Aorta (tissue), 5 donors: Measurements from ENCODE around the gene NAT14. TPM values are rescaled to one million over a fixed set of nuclear protein-coding genes. Genes with fewer than 3 reads are reported as not detected.
A peak's percentile ranks its signal among the peaks of the same experiment; 100 is the strongest.

Experiments used
- ATAC-seq: fragments of 200-7000 bp; cut with Tn5 transposase; one replicate; pipeline ENCODE4 v1.9.1; 2022; ENCODE audit warnings: moderate library complexity; ENCODE audit not compliant: low FRiP score
- DNase-seq, 2 donors: peaks; one replicate each; pipeline ENCODE4 v3.0.0-alpha.2; 2020
- H3K27ac ChIP-seq, 2 donors: one replicate each; pipeline ENCODE4 v1.5.1; 2013; ENCODE audit warnings: low read length in 2 of 2, mild to moderate bottlenecking in 2 of 2, moderate library complexity in 2 of 2, control low read depth in 1 of 2, inconsistent platforms in 1 of 2, low read depth in 1 of 2
- H3K27me3 ChIP-seq, 2 donors: one replicate each; pipeline ENCODE4 v1.6.1; 2013; ENCODE audit warnings: control low read depth in 1 of 2, low read length in 1 of 2, mild to moderate bottlenecking in 1 of 2, moderate library complexity in 1 of 2; ENCODE audit not compliant: insufficient read depth in 2 of 2, control insufficient read depth in 1 of 2
- H3K36me3 ChIP-seq, 2 donors: one replicate each; pipeline ENCODE4 v1.6.1; 2013; ENCODE audit warnings: control low read depth in 1 of 2, low read length in 1 of 2, mild to moderate bottlenecking in 1 of 2; ENCODE audit not compliant: insufficient read depth in 2 of 2, control insufficient read depth in 1 of 2
- H3K4me1 ChIP-seq, 2 donors: one replicate each; pipeline ENCODE4 v1.6.1; 2013; ENCODE audit warnings: low read length in 2 of 2, control low read depth in 1 of 2, mild to moderate bottlenecking in 1 of 2, moderate library complexity in 1 of 2; ENCODE audit not compliant: insufficient read depth in 2 of 2, control insufficient read depth in 1 of 2
- H3K4me3 ChIP-seq, 2 donors: one replicate each; pipeline ENCODE4 v1.5.1; 2013; ENCODE audit warnings: low read length in 2 of 2, control low read depth in 1 of 2, mild to moderate bottlenecking in 1 of 2
- H3K9me3 ChIP-seq: one replicate; pipeline ENCODE4 v1.6.1; 2013; ENCODE audit warnings: mild to moderate bottlenecking, low read length; ENCODE audit not compliant: control insufficient read depth
- WGBS, 2 donors: extraction: QIAGEN DNeasy Blood & Tissue Kit; methylation state at CpG; one replicate each; pipeline ENCODE4 v1.1.7; 2013; 5-methylcytosine and 5-hydroxymethylcytosine counted together
- intact Hi-C, 2 donors: fragments of 100-400 bp; cut with DNase I; formaldehyde crosslinking; loops; one replicate each; pipeline versions ENCODE4 v1.14.2 to v1.15.0; 2022
- polyA plus RNA-seq, 2 donors: library from polyadenylated mRNA; stranded (reverse); fragments of 200-250 nt; gene quantifications; one replicate each; pipeline ENCODE4 v1.2.3, GENCODE V29; 2013
- total RNA-seq, 2 donors: library from RNA; stranded (reverse); fragmentation: NEBNext Ultra II Directional; extraction: Animal tissue kit (Norgen Biotek cat#: 25700); gene quantifications; one replicate each; pipeline ENCODE4 v1.2.1, GENCODE V29; 2021
- donor health status: healthy with polysubstance abuse.
- donor health status: Bipolar disorder and iron deficiency.
- donor health status: DM: no; HTN: no; CAD: no.
- donor health status: DM: no; HTN: no; CAD: no.
- donor health status: DM: yes; HTN: yes; CAD: no.

The NAT14 gene
- total and polyA plus RNA-seq, 4 donors: 3.1 to 19.2 (median 15.8) TPM

DNA sequence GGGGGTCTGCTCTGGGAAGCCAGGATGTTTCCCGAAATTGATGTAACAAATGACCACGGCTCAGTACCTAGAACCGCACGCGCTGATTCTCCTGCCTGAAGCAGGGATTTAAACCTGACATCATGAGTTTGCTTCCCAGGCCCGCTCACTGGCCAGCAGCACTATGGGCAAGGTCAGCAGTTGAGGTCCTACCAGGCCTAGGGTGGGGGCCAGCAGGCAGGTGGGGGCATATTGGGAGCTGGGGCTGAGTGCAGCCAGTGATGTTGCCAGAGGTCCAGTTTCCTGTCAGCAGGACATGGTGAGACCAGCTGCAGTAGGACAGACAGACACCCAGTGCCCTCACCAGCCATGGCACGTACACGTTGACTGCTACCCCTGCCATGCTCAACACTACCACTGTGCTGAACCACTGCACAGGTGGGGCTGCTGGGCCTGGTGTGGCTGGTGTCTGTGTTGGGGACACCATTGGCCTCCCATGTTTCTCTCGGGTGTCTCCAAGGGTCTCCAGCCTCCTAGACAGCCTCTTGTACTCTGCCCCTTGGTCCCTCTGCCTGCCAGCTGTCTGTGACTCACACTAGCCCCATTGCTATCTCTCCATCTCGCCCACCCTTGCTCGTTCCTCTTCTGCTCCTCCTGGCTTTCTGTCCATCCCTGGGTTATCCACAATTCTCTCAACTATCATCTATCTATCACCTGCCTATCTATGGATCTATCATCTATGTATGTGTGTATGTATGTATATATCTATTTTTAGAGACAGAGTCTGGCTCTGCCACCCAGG is 19.3 kb upstream of the NAT14 start:
- ATAC-seq (no peak), DNase-seq (no peak)
- H3K27ac ChIP-seq: no peak overlapping the region
- no peaks in the 10 kb centered on the region for H3K36me3 ChIP-seq
- H3K27me3 ChIP-seq: no peaks in the 10 kb centered on the region
- H3K4me3 ChIP-seq: no peak overlapping the region
- intact Hi-C loops: loop anchor here in 1 of 2 donors (5.0 kb wide), 1 partner anchor 37 kb away; no protein-coding TSS in a partner anchor
- WGBS, 2 donors: 86 to 87% methylated on average over 11 of the region's 11 CpGs
- no peaks in the 10 kb centered on the region for H3K4me1 ChIP-seq
- H3K9me3 ChIP-seq: no peaks in the 10 kb centered on the region

DNA sequence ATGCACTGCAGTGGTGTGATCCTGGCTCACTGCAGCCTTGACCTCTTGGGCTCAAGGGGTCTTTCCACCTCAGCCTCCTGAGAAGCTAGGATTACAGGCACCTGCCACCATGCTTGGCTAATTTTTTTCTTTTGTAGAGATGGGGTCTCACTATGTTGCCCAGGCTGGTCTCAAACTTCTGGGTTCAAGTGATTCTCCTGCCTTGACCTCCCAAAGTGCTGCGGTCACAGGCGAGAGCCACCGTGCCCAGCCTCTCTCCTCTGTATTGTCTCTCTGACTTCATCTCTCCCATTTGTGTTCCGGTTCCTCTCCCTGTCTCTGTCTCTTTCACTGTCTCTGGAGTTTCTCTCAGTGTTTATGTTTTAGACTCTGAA is 18.8 kb upstream of the NAT14 start:
- Histone ChIP-seq H3K27ac (no peak overlapping the region), H3K27me3 (no peaks in the 10 kb centered on the region), H3K4me3 (no peak overlapping the region), H3K4me1 (no peaks in the 10 kb centered on the region), H3K9me3 (no peaks in the 10 kb centered on the region), H3K36me3 (no peaks in the 10 kb centered on the region)
- DNase-seq (no peak), ATAC-seq (no peak)
- intact Hi-C loops: loop anchor here in 1 of 2 donors (5.0 kb wide), 1 partner anchor 36 kb away; no protein-coding TSS in a partner anchor
- 95 to 96% methylated on average over 4 of the region's 4 CpGs for WGBS, 2 donors

DNA sequence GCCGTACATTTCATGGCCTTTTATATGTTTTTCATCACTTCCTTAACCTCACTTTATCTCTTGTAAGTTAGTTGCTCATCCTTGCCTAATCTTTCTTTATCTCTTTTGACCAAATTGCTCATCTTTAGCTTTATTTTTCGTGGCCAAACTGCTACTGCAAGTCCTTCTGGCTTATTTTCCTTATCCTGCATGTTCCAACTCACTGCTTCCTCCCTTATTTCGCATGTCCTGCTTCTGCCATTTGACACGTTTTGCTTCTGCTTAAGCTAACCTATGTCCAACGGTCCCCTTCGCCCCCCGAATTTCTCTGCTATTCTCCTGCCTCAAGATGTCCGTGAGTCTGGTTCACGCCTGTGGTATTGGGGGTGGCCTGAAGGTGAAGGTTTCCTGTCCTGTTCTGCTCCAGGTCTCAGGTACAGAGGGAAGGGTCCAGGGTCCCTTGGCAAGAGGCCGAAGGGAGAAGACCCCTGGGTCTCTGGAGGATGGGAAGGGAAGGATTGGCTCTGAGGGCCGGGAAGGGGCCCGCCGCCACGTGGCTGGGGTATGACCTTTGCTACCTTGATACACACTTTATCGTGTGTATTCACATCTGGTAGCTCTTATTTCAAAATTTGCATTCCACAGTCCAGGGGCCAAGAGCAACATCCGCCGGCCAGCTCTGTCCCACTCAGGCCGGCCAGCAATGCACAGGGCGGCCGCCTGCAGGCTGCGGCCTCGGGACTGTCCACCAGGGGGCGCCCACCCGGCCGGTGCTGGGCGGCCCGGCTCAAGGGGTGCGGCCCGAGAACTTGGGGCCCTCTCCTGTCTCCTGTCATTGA is 17.5 kb upstream of the NAT14 start:
- peak; percentile 82 to 92 for DNase-seq
- Histone ChIP-seq H3K27me3 (no peaks in the 10 kb centered on the region), H3K4me1 (no peaks in the 10 kb centered on the region), H3K9me3 (no peaks in the 10 kb centered on the region), H3K4me3 (no peak overlapping the region), H3K36me3 (no peaks in the 10 kb centered on the region), H3K27ac (no peak overlapping the region)
- WGBS, 2 donors: 26% methylated on average over 29 of the region's 29 CpGs
- peak; percentile 94 for ATAC-seq
- intact Hi-C loops: loop anchor here (2.0 to 5.0 kb wide), 2 partner anchors 35 to 37 kb away; no protein-coding TSS in a partner anchor

DNA sequence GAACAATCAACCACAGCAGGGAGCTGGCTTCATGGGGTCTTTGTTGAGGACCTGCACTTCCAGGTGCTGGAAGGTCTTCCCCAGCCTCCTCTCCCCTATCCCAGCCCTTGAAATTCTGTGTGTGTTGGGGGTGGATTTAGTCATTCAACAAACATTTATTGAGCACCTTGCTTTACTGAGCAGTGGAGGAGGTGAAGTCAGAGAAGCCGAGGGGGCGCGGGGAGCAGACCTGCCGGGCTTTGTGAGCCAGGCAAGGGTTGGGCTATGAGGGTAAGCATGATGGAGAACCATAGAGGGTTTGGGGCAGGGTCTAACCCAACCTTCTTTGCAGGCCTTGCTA is 17.0 kb upstream of the NAT14 start:
- Histone ChIP-seq H3K27me3 (no peaks in the 10 kb centered on the region), H3K9me3 (no peaks in the 10 kb centered on the region), H3K4me1 (no peaks in the 10 kb centered on the region), H3K27ac (no peak overlapping the region), H3K4me3 (no peak overlapping the region), H3K36me3 (no peaks in the 10 kb centered on the region)
- 26 to 31% methylated on average over 4 of the region's 4 CpGs for WGBS, 2 donors
- DNase-seq (no peak), ATAC-seq (peak; percentile 3)
- intact Hi-C loops: loop anchor here (2.0 to 5.0 kb wide), 2 partner anchors 34 to 37 kb away; no protein-coding TSS in a partner anchor

DNA sequence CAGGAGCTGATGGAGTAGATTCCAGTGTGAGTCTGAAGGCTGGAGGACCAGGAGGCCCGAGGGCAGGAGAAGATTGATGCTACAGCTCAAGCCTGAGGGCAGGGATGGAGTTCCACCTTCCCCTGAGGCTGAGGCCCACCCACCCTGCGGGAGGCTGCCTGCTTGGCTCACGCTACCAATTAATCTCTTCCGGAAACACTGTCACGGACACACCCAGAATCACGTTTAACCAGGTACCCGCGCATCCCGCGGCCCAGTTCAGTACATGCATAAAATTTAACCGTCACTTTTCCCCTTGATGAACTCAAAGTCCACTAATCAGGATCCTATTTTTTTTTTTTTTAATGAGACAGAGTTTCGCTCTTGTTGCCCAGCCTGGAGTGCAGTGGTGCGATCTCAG is 13.7 kb upstream of the NAT14 start:
- 84 to 88% methylated on average over 13 of the region's 13 CpGs for WGBS, 2 donors
- intact Hi-C loops: no loop called here
- ATAC-seq: no peak

DNA sequence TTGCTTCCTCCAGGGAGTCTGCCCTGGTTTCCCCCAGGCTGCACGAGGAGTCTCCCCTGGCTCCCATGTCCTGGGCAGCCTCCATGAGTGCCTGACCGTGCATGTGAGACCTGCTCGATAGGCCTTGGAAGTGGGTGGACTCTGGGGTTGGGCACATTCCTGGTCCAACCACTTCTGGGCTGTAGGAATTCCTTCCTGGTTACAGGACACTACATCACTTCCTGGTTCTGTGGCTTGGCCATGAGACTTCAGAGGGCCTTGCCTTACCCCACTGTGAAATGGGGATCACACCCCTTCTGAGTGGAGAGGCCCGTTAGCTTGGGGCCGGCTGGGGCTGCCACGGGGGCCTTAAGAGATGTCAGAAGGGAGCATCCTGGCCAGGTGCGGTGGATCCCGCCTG is 12.5 kb upstream of the NAT14 start:
- H3K36me3 ChIP-seq: no peaks in the 10 kb centered on the region
- no peak for DNase-seq
- intact Hi-C loops: no loop called here
- no peak overlapping the region for H3K27ac ChIP-seq
- H3K27me3 ChIP-seq: no peaks in the 10 kb centered on the region
- no peak for ATAC-seq
- no peaks in the 10 kb centered on the region for H3K9me3 ChIP-seq
- no peak overlapping the region for H3K4me3 ChIP-seq
- 77 to 79% methylated on average over 8 of the region's 8 CpGs for WGBS, 2 donors
- no peaks in the 10 kb centered on the region for H3K4me1 ChIP-seq

More for the DNA sequence above, 13.7 kb upstream of the NAT14 start:
- Histone ChIP-seq H3K36me3 (no peaks in the 10 kb centered on the region), H3K27ac (no peak overlapping the region), H3K4me1 (no peaks in the 10 kb centered on the region), H3K4me3 (no peak overlapping the region), H3K27me3 (no peaks in the 10 kb centered on the region), H3K9me3 (no peaks in the 10 kb centered on the region)
- no peak for DNase-seq

DNA sequence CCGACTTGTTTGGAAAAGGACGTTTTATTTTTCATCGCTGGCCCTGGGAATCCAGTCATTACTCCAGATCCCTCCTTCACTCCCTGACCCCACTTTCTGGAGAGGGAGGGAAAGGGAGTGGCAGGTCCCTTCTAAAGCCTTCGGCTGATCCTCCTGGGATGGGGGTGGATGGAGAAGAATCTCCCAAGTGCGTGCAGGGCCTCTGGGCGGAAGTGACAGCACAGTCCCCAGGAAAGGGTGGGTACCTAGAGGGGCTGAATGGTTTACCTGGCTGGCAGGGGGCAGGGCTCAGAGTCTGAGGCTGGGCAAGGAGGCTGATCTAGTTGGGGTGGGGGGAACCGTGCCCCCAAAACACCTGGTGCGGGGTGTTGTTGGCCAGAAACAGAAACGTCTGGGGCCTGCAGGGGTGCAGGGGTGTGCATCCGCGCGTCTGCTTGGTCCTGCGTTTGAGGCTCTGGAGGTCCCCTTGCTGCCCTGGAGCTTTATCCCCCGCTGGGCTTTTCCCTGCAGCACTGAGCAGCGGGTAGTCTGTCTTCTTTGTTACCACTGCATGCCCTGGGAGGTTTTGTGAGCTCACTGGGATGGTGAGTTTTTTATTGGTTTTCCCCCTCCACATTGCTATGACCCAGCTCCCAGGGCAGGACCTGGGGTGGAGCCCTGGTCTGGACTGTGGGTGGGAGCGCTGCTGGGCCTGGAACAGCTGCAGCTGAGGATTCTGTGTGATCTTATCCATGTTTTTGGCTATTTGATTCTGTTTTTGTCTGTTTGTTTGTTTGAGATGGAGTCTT is 11.6 kb upstream of the NAT14 start:
- ATAC-seq: no peak
- intact Hi-C loops: no loop called here
- no peaks in the 10 kb centered on the region for H3K27me3 ChIP-seq
- DNase-seq: no peak
- no peaks in the 10 kb centered on the region for H3K36me3 ChIP-seq
- H3K4me3 ChIP-seq: no peak overlapping the region
- no peak overlapping the region for H3K27ac ChIP-seq
- 58 to 66% methylated on average over 12 to 16 of the region's 16 CpGs for WGBS, 2 donors
- no peaks in the 10 kb centered on the region for H3K4me1 ChIP-seq
- no peaks in the 10 kb centered on the region for H3K9me3 ChIP-seq
